Measurements from ENCODE around the gene STAT5B. TPM values are rescaled to one million over a fixed set of nuclear protein-coding genes. Genes with fewer than 3 reads are reported as not detected.

Gene STAT5B
- total RNA-seq, 1 experiment from 2014 or later: 7.1 TPM

DNA sequence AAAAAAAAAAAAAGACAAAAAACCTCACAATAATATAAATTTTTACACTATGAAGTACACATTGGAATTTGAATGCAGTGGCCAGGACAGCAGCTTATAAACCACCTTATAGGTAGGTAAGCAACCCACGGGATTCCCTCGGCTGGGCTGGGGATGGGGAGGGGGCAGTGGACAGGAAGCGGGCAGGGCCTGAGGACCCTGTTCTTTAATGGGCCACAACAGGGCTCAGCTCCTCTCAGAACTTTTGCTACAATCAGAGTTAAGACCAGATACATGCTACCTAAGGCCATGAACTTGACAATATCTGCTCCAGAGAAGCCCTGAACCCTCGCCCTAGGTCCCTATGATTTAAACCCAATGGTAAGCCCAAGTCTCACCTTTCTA, 37.2 kb upstream of the STAT5B start (continued):
- TF ChIP-seq EZH2 (IDR thresholded peaks at IDR 0.05): no peak
- no peak for TF ChIP-seq TCF7L2 (IDR thresholded peaks at IDR 0.05; ENCODE audit: borderline replicate concordance, extremely low read depth, insufficient read depth, insufficient read length)

GRCh38 chr17:42312285-42313130, 36.3 kb upstream of the STAT5B start:
- Histone ChIP-seq H3K79me2 (ENCODE audit: insufficient read depth, low read length) (no peaks in the 10 kb centered on the region), H3K9ac (ENCODE audit: low read length) (no peak overlapping the region), H3K36me3 (ENCODE audit: control insufficient read depth in 1 of 2, insufficient read depth in 2 of 2, low read length in 2 of 2) (peaks cover 0 to 8% of the 10 kb centered on the region in 2 experiments; a peak in 2 of 4 replicates), H3K27me3 (ENCODE audit: insufficient read depth, low read length) (no peaks in the 10 kb centered on the region), H3K4me3 (replicated peaks in 1 of 2; ENCODE audit: low read depth in 1 of 2, low read length in 2 of 2) (no peak overlapping the region), H4K20me1 (ENCODE audit: insufficient read depth) (no peaks in the 10 kb centered on the region), H3K9me3 (ENCODE audit: control insufficient read depth in 1 of 2, insufficient read depth in 1 of 2, low read depth in 1 of 2, low read length in 2 of 2) (no peaks in the 10 kb centered on the region), H3K27ac (ENCODE audit: low read depth, low read length) (no peak overlapping the region), H2AFZ (ENCODE audit: low read depth, low read length, poor library complexity, severe bottlenecking) (no peak overlapping the region), H3K9me2 (ENCODE audit: insufficient read depth) (no peaks in the 10 kb centered on the region), H3K4me2 (ENCODE audit: low read length) (no peak overlapping the region), H3K4me1 (ENCODE audit: control insufficient read depth in 1 of 2, insufficient read depth in 2 of 2, low read length in 2 of 2) (no peaks in the 10 kb centered on the region)
- no peak for TF ChIP-seq MAX (IDR thresholded peaks at IDR 0.05)
- TF ChIP-seq JUND (IDR thresholded peaks at IDR 0.05): no peak
- no peak for TF ChIP-seq FOSL1 (IDR thresholded peaks at IDR 0.05; ENCODE audit: low read depth)
- TF ChIP-seq ZFX (IDR thresholded peaks at IDR 0.05): no peak
- no peak for TF ChIP-seq POLR2AphosphoS5 (IDR thresholded peaks at IDR 0.05; ENCODE audit: low read depth, low read length)
- no peak for TF ChIP-seq EZH2phosphoT487 (IDR thresholded peaks at IDR 0.05; ENCODE audit: borderline replicate concordance)
- peak; percentile 48; the same call in 1 of the 2 replicates for TF ChIP-seq RAD21 (IDR thresholded peaks at IDR 0.05; ENCODE audit: low read depth)
- TF ChIP-seq ELF1 (IDR thresholded peaks at IDR 0.05; ENCODE audit: borderline replicate concordance, low read depth): no peak
- TF ChIP-seq SP1 (IDR thresholded peaks at IDR 0.05; ENCODE audit: low read depth): no peak
- TF ChIP-seq, protein P1, sequence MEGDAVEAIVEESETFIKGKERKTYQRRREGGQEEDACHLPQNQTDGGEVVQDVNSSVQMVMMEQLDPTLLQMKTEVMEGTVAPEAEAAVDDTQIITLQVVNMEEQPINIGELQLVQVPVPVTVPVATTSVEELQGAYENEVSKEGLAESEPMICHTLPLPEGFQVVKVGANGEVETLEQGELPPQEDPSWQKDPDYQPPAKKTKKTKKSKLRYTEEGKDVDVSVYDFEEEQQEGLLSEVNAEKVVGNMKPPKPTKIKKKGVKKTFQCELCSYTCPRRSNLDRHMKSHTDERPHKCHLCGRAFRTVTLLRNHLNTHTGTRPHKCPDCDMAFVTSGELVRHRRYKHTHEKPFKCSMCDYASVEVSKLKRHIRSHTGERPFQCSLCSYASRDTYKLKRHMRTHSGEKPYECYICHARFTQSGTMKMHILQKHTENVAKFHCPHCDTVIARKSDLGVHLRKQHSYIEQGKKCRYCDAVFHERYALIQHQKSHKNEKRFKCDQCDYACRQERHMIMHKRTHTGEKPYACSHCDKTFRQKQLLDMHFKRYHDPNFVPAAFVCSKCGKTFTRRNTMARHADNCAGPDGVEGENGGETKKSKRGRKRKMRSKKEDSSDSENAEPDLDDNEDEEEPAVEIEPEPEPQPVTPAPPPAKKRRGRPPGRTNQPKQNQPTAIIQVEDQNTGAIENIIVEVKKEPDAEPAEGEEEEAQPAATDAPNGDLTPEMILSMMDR (IDR thresholded peaks at IDR 0.05 in 2 of 3, conservative IDR thresholded peaks at IDR 0.05 in 1 of 3; ENCODE audit: borderline replicate concordance in 1 of 3, insufficient read depth in 1 of 3, low read depth in 2 of 3, low read length in 2 of 3): peak; percentile 25 to 34 (median 27); a peak in 4 of 6 replicates
- no peak for TF ChIP-seq POLR2A (IDR thresholded peaks at IDR 0.05; ENCODE audit: borderline replicate concordance, extremely low read depth, insufficient read depth, insufficient read length)
- TF ChIP-seq, protein P2, sequence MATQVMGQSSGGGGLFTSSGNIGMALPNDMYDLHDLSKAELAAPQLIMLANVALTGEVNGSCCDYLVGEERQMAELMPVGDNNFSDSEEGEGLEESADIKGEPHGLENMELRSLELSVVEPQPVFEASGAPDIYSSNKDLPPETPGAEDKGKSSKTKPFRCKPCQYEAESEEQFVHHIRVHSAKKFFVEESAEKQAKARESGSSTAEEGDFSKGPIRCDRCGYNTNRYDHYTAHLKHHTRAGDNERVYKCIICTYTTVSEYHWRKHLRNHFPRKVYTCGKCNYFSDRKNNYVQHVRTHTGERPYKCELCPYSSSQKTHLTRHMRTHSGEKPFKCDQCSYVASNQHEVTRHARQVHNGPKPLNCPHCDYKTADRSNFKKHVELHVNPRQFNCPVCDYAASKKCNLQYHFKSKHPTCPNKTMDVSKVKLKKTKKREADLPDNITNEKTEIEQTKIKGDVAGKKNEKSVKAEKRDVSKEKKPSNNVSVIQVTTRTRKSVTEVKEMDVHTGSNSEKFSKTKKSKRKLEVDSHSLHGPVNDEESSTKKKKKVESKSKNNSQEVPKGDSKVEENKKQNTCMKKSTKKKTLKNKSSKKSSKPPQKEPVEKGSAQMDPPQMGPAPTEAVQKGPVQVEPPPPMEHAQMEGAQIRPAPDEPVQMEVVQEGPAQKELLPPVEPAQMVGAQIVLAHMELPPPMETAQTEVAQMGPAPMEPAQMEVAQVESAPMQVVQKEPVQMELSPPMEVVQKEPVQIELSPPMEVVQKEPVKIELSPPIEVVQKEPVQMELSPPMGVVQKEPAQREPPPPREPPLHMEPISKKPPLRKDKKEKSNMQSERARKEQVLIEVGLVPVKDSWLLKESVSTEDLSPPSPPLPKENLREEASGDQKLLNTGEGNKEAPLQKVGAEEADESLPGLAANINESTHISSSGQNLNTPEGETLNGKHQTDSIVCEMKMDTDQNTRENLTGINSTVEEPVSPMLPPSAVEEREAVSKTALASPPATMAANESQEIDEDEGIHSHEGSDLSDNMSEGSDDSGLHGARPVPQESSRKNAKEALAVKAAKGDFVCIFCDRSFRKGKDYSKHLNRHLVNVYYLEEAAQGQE (IDR thresholded peaks at IDR 0.05; ENCODE audit: low read depth): no peak
- BruUV-seq (replicated peaks): no TSS peak
- intact Hi-C loops (cut with micrococcal nuclease): no loop called here
- no peak for DNase-seq (ENCODE audit: low read depth, low spot score)
- POLR2A ChIA-PET: no interaction called here
- CTCF ChIA-PET: interaction anchor here (0.9 kb wide), 1 partner anchor 206 kb away, joined by 5 read pairs; no protein-coding TSS in a partner anchor
- peak; percentile 75 for ATAC-seq
- RAD21 ChIA-PET (ENCODE audit: low non-redundant PET in 1 of 2, low total read pairs in 2 of 2, uncharacterized antibody in 2 of 2, unreplicated experiment in 2 of 2): no interaction called here

All from HCT116 (cell line).